IMR-90 (cell line): ENCODE results near the gene CACNG6. TPM values are rescaled to one million over a fixed set of nuclear protein-coding genes. Genes with fewer than 3 reads are reported as not detected.
A peak's percentile ranks its signal among the peaks of the same experiment; 100 is the strongest.

Experiments
- ATAC-seq: fragments of 200-7000 bp; cut with Tn5 transposase; 2 replicates; pipeline ENCODE4 v1.9.1; 2020; ENCODE audit warnings: low read depth, mild to moderate bottlenecking, moderate library complexity
- BruUV-seq: library from RNA; stranded (reverse); fragments of 400-500 nt; replicated peaks from 2 replicates; lab custom pipeline; 2021; lab: Mats Ljungman, UMichigan
- CTCF ChIA-PET: fragments of 300-600 bp; formaldehyde crosslinking; extraction: SDS; loops from one replicate; lab custom pipeline; 2021; ENCODE audit warnings: antibody characterized with exemption; lab: Yijun Ruan, JAX
- POLR2A ChIA-PET: fragments of 300-600 bp; sonication (Branson Sonifier 250); formaldehyde crosslinking; loops from one replicate; lab custom pipeline; 2022; ENCODE audit warnings: antibody characterized with exemption; ENCODE audit not compliant: unreplicated experiment; lab: Charles Lee
- DNase-seq: peaks from one replicate; pipeline ENCODE4 v3.0.0; 2013
- H2AFZ ChIP-seq: replicated peaks from 2 replicates; pipeline ENCODE3; 2013; ENCODE audit warnings: low read length, mild to moderate bottlenecking; ENCODE audit not compliant: poor library complexity
- H2AK5ac ChIP-seq: 2 replicates; pipeline ENCODE4 v1.6.1; 2013; ENCODE audit warnings: low read depth, low read length, inconsistent platforms
- H2AK9ac ChIP-seq: replicated peaks from 2 replicates; pipeline ENCODE3; 2013; ENCODE audit warnings: mild to moderate bottlenecking, low read depth, low read length, moderate library complexity; ENCODE audit not compliant: poor library complexity
- H2BK120ac ChIP-seq: 2 replicates; pipeline ENCODE4 v1.6.1; 2013; ENCODE audit warnings: low read depth, low read length, inconsistent platforms
- H2BK15ac ChIP-seq: 3 replicates; pipeline ENCODE4 v1.6.1; 2013; ENCODE audit warnings: low read depth, low read length, inconsistent platforms
- H2BK20ac ChIP-seq: 2 replicates; pipeline ENCODE4 v1.6.1; 2013; ENCODE audit warnings: low read depth, mild to moderate bottlenecking, inconsistent platforms, low read length, moderate library complexity
- H2BK5ac ChIP-seq: 2 replicates; pipeline ENCODE4 v1.6.1; 2013; ENCODE audit warnings: mild to moderate bottlenecking, low read depth, low read length, inconsistent platforms; ENCODE audit not compliant: poor library complexity, severe bottlenecking
- H3K14ac ChIP-seq: replicated peaks from 2 replicates; pipeline ENCODE4 v1.6.1; 2013; ENCODE audit warnings: low read depth, low read length, inconsistent platforms
- H3K18ac ChIP-seq: 2 replicates; pipeline ENCODE4 v1.6.1; 2013; ENCODE audit warnings: low read depth, low read length, control low read depth
- H3K23ac ChIP-seq: 2 replicates; pipeline ENCODE4 v1.6.1; 2013; ENCODE audit warnings: low read depth, low read length, inconsistent platforms
- H3K27ac ChIP-seq: 2 replicates; pipeline ENCODE4 v1.5.1; 2013; ENCODE audit warnings: mild to moderate bottlenecking, control low read depth, low read length; ENCODE audit not compliant: insufficient read depth
- H3K27me3 ChIP-seq: 2 replicates; pipeline ENCODE4 v1.6.1; 2013; ENCODE audit warnings: low read length; ENCODE audit not compliant: control insufficient read depth, insufficient read depth
- H3K36me3 ChIP-seq: 2 replicates; pipeline ENCODE4 v1.6.1; 2013; ENCODE audit warnings: low read length, mixed read lengths; ENCODE audit not compliant: control insufficient read depth, insufficient read depth
- H3K4ac ChIP-seq: 2 replicates; pipeline ENCODE4 v1.6.1; 2013; ENCODE audit warnings: low read depth, low read length, inconsistent platforms
- H3K4me1 ChIP-seq: 2 replicates; pipeline ENCODE4 v1.6.1; 2013; ENCODE audit warnings: low read length, mixed read lengths; ENCODE audit not compliant: control insufficient read depth, insufficient read depth
- H3K4me2 ChIP-seq: 2 replicates; pipeline ENCODE4 v1.6.1; 2013; ENCODE audit warnings: low read depth, mild to moderate bottlenecking, control low read depth, low read length, moderate library complexity
- H3K4me3 ChIP-seq: 2 replicates; pipeline ENCODE4 v1.5.1; 2013; ENCODE audit warnings: low read depth, mild to moderate bottlenecking, control low read depth, low read length, moderate library complexity; ENCODE audit not compliant: insufficient read depth
- H3K56ac ChIP-seq: 2 replicates; pipeline ENCODE4 v1.6.1; 2013; ENCODE audit warnings: low read length, inconsistent platforms; ENCODE audit not compliant: insufficient read depth; ENCODE audit errors: extremely low read depth
- H3K79me1 ChIP-seq, 2 experiments: 2 replicates each; pipeline ENCODE4 v1.6.1; 2013; ENCODE audit warnings: low read length in 2 of 2, inconsistent platforms in 1 of 2, low read depth in 1 of 2
- H3K9ac ChIP-seq: 2 replicates; pipeline ENCODE4 v1.6.1; 2013; ENCODE audit warnings: low read depth, low read length, control low read depth
- H3K9me1 ChIP-seq: 2 replicates; pipeline ENCODE4 v1.6.1; 2013; ENCODE audit warnings: low read length, inconsistent platforms; ENCODE audit not compliant: insufficient read depth
- H3K9me3 ChIP-seq: 2 replicates; pipeline ENCODE4 v1.6.1; 2013; ENCODE audit warnings: low read length; ENCODE audit not compliant: control insufficient read depth, insufficient read depth
- H4K20me1 ChIP-seq: 2 replicates; pipeline ENCODE4 v1.6.1; 2013; ENCODE audit warnings: low read length, inconsistent platforms; ENCODE audit not compliant: insufficient read depth
- H4K5ac ChIP-seq: 2 replicates; pipeline ENCODE4 v1.6.1; 2013; ENCODE audit warnings: mild to moderate bottlenecking, low read depth, low read length, control low read depth
- H4K8ac ChIP-seq, 2 experiments: 2 replicates each; pipeline ENCODE4 v1.6.1; 2013; ENCODE audit warnings: low read depth in 2 of 2, low read length in 2 of 2, control low read depth in 1 of 2, inconsistent platforms in 1 of 2
- H4K91ac ChIP-seq: 2 replicates; pipeline ENCODE4 v1.6.1; 2013; ENCODE audit warnings: low read depth, low read length, inconsistent platforms; ENCODE audit not compliant: insufficient read depth
- BHLHE40 ChIP-seq: fragments of 150-350 bp; IDR thresholded peaks from 2 replicates; pipeline ENCODE4 v1.6.1; 2016; ENCODE audit warnings: mild to moderate bottlenecking, low read depth, low read length
- CEBPB ChIP-seq: IDR thresholded peaks from 2 replicates; pipeline ENCODE4 v1.6.1; 2012; ENCODE audit warnings: low read depth, low read length, improper control_type of control experiment
- CHD1 ChIP-seq: IDR thresholded peaks from 2 replicates; pipeline ENCODE4 v1.6.1; 2012; ENCODE audit warnings: low read depth, low read length, improper control_type of control experiment
- CTCF ChIP-seq: conservative IDR thresholded peaks from 2 replicates; pipeline ENCODE4 v1.5.1; 2012; ENCODE audit warnings: mild to moderate bottlenecking, low read depth, low read length, improper control_type of control experiment
- ELK1 ChIP-seq: fragments of 150-350 bp; IDR thresholded peaks from 2 replicates; pipeline ENCODE4 v1.6.1; 2016; ENCODE audit warnings: low read depth, mild to moderate bottlenecking, low read length, moderate library complexity, borderline replicate concordance
- FOS ChIP-seq: fragments of 150-350 bp; IDR thresholded peaks from 2 replicates; pipeline ENCODE4 v1.6.1; 2016; ENCODE audit warnings: low read depth, low read length
- MAFK ChIP-seq: IDR thresholded peaks from 2 replicates; pipeline ENCODE4 v1.6.1; 2012; ENCODE audit warnings: low read depth, low read length, improper control_type of control experiment
- MAZ ChIP-seq: IDR thresholded peaks from 2 replicates; pipeline ENCODE4 v1.6.1; 2012; ENCODE audit warnings: low read depth, mild to moderate bottlenecking, low read length, improper control_type of control experiment, moderate library complexity, borderline replicate concordance
- MXI1 ChIP-seq: IDR thresholded peaks from 2 replicates; pipeline ENCODE4 v1.6.1; 2012; ENCODE audit warnings: low read depth, mild to moderate bottlenecking, low read length, moderate library complexity, borderline replicate concordance
- NFE2L2 ChIP-seq: fragments of 150-350 bp; IDR thresholded peaks from 2 replicates; pipeline ENCODE4 v1.6.1; 2016; ENCODE audit warnings: low read depth, mild to moderate bottlenecking, low read length
- POLR2A ChIP-seq: IDR thresholded peaks from 2 replicates; pipeline ENCODE4 v1.6.1; 2012; ENCODE audit warnings: mild to moderate bottlenecking, low read depth, low read length
- RAD21 ChIP-seq: IDR thresholded peaks from 2 replicates; pipeline ENCODE4 v1.6.1; 2012; ENCODE audit warnings: low read length, improper control_type of control experiment
- RCOR1 ChIP-seq: IDR thresholded peaks from 2 replicates; pipeline ENCODE4 v1.6.1; 2012; ENCODE audit warnings: mild to moderate bottlenecking, low read length, improper control_type of control experiment; ENCODE audit not compliant: insufficient replicate concordance
- RFX5 ChIP-seq: IDR thresholded peaks from 2 replicates; pipeline ENCODE4 v1.8.0; 2012; ENCODE audit warnings: low read depth, mild to moderate bottlenecking, low read length, moderate library complexity
- SMC3 ChIP-seq: fragments of 150-350 bp; IDR thresholded peaks from 2 replicates; pipeline ENCODE4 v1.6.1; 2016; ENCODE audit warnings: low read depth, mild to moderate bottlenecking, antibody characterized with exemption, low read length, moderate library complexity
- WGBS, 2 experiments: methylation state at CpG; one replicate each; pipeline versions ENCODE4 v1.1.5 to v1.1.7; 2013; ENCODE audit warnings: missing lambda C conversion rate in 2 of 2; ENCODE audit not compliant: insufficient read length in 1 of 2; ENCODE audit errors: extremely low coverage in 2 of 2; 5-methylcytosine and 5-hydroxymethylcytosine counted together
- dilution Hi-C: fragments of 300-500 bp; cut with HindIII; formaldehyde crosslinking; loops from one replicate; pipeline ENCODE4 v1.14.3; 2018; ENCODE audit warnings: low sequenced_read_pairs; ENCODE audit not compliant: unreplicated experiment
- in situ Hi-C: fragments of 300-500 bp; cut with MboI; formaldehyde crosslinking; loops from 3 replicates; pipeline ENCODE4 v1.14.3; 2019; ENCODE audit warnings: low sequenced_read_pairs, inconsistent platforms, mixed read lengths
- intact Hi-C: fragments of 100-400 bp; cut with micrococcal nuclease; formaldehyde crosslinking; loops from 2 replicates; pipeline ENCODE4 v1.10.0; 2022
- polyA plus RNA-seq, 3 experiments: library from polyadenylated mRNA; depleted of rRNA; stranded (reverse); fragments of >200 nt; gene quantifications; 2 replicates each; pipeline ENCODE4 v1.2.3, GENCODE V29; 2012; ENCODE audit warnings: low replicate concordance in 1 of 3
- total RNA-seq: library from RNA; depleted of rRNA; stranded (reverse); fragments of >200 nt; gene quantifications from 2 replicates; pipeline ENCODE4 v1.2.3, GENCODE V29; 2012
- TF ChIP-seq, protein P1 (sequence below): fragments of 150-350 bp; IDR thresholded peaks from 2 replicates; pipeline ENCODE4 v1.6.1; 2017; ENCODE audit warnings: mild to moderate bottlenecking, antibody characterized with exemption, low read length, low read depth

CACNG6 gene
- total and polyA plus RNA-seq, 2 of the 4 experiments (the other 2 are of a cell fraction): not detected

DNA sequence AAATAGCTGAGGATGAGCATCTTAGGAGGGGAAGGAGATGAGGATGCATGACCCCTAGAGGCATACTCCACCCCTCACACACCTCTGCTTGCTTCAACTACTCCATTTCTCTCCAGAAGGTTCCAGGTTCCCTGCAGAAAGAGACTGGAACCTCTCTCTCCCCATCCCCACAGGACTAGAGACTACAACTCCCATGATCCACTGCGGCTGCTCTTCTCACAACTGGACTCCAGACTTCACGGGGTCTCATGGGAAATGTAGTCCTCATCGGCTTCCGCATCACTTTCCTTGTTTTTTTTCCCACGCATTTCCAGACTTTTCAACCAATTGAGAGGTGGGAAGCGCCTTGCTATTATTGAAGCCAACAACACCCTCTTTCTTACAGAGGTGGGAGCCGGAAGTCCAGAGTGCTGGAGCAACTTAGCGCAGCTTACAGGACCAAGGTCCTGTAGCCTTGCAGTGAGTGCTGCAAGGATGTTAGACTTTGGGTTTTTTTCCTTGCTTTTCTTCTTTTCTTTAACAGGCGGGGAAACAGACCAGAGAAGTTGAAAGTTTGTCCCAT lies 13.9 kb upstream of the CACNG6 start:
- Histone ChIP-seq H3K56ac (no peak overlapping the region), H3K23ac (no peak overlapping the region), H3K27ac (no peak overlapping the region), H2BK5ac (no peak overlapping the region), H2BK20ac (no peak overlapping the region), H3K27me3 (peaks cover 7% of the 10 kb centered on the region; the same call in 1 of the 2 replicates), H3K36me3 (no peaks in the 10 kb centered on the region), H4K8ac (peak overlapping the region; percentile 44 to 81; a peak in 3 of 4 replicates), H3K18ac (no peak overlapping the region), H3K4ac (no peak overlapping the region), H2AFZ (peak overlapping the region; percentile 88), H2AK5ac (no peak overlapping the region), H3K4me3 (peak overlapping the region; percentile 55), H3K9me3 (no peaks in the 10 kb centered on the region), H3K9me1 (no peaks in the 10 kb centered on the region), H3K4me2 (peak overlapping the region; percentile 92), H3K4me1 (no peaks in the 10 kb centered on the region), H4K91ac (no peak overlapping the region), H3K79me1 (no peaks in the 10 kb centered on the region), H4K5ac (no peak overlapping the region), H2AK9ac (no peak overlapping the region), H3K14ac (no peak overlapping the region), H2BK15ac (no peak overlapping the region), H4K20me1 (no peaks in the 10 kb centered on the region), H3K9ac (no peak overlapping the region), H2BK120ac (no peak overlapping the region)
- TF ChIP-seq SMC3 (no peak), CHD1 (no peak), RFX5 (no peak), MXI1 (no peak), POLR2A (no peak), RCOR1 (no peak), MAFK (no peak), MAZ (no peak), BHLHE40 (no peak), CTCF (no peak), ELK1 (no peak), NFE2L2 (no peak), FOS (no peak), CEBPB (no peak), RAD21 (no peak)
- TF ChIP-seq, protein P1, sequence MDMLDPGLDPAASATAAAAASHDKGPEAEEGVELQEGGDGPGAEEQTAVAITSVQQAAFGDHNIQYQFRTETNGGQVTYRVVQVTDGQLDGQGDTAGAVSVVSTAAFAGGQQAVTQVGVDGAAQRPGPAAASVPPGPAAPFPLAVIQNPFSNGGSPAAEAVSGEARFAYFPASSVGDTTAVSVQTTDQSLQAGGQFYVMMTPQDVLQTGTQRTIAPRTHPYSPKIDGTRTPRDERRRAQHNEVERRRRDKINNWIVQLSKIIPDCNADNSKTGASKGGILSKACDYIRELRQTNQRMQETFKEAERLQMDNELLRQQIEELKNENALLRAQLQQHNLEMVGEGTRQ: no peak
- ChIA-PET CTCF (no interaction called here), POLR2A (no interaction called here)
- BruUV-seq: no TSS peak
- in situ Hi-C loops (no loop called here), dilution Hi-C loops (no loop called here), intact Hi-C loops (no loop called here)
- no CpG with 5 or more reads among the region's 9 CpGs for WGBS, 2 experiments
- ATAC-seq (peak; percentile 83), DNase-seq (peak; percentile 78)
